HepG2 (cell line): ENCODE data around the gene PPY. TPM values are rescaled to one million over a fixed set of nuclear protein-coding genes. Genes with fewer than 3 reads are reported as not detected.

ENCODE experiments used
- ATAC-seq: fragments of 200-7000 bp; cut with Tn5 transposase; 3 replicates; pipeline ENCODE4 v1.9.1; 2020; ENCODE audit warnings: mild to moderate bottlenecking, moderate library complexity
- BruUV-seq: library from RNA; stranded (reverse); fragments of 400-500 nt; replicated peaks from 2 replicates; lab custom pipeline; 2021; lab: Mats Ljungman, UMichigan
- CTCF ChIA-PET: fragments of 300-600 bp; formaldehyde crosslinking; extraction: SDS; loops from one replicate; lab custom pipeline; 2021; ENCODE audit warnings: low total read pairs, inconsistent platforms, low intra/inter-chr PET ratio; lab: Yijun Ruan, JAX
- POLR2A ChIA-PET: fragments of 350-600 bp; sonication (Branson Sonifier 250); formaldehyde crosslinking; loops from one replicate; lab custom pipeline; 2020; ENCODE audit warnings: antibody characterized with exemption, inconsistent platforms; lab: Yijun Ruan, JAX
- DNase-seq: peaks from one replicate; pipeline ENCODE4 v3.0.0-alpha.2; 2015; ENCODE audit warnings: low spot score
- FAIRE-seq: peaks from 3 replicates; lab custom pipeline; 2011; peaks lifted over from hg19 to GRCh38; lab: Jason Lieb, UNC
- H2AFZ ChIP-seq: one replicate; pipeline ENCODE4 v1.6.1; 2011; ENCODE audit warnings: low read length, inconsistent platforms
- H3K27ac ChIP-seq: fragments of 300-600 bp; 3 replicates; pipeline ENCODE4 v1.8.0; 2011; ENCODE audit warnings: mixed run types, mild to moderate bottlenecking, mixed read lengths, low read length, inconsistent platforms; ENCODE audit not compliant: insufficient read depth; ENCODE audit errors: extremely low read length
- H3K27me3 ChIP-seq, 2 experiments: fragments of 200-600 bp in 1 of 2; 2 replicates in 1 of 2; 3 replicates in 1 of 2; pipeline versions ENCODE4 v1.6.0 to v1.8.0; 2011; ENCODE audit warnings: low read length in 2 of 2, mild to moderate bottlenecking in 2 of 2, moderate library complexity in 2 of 2, inconsistent platforms in 1 of 2; ENCODE audit not compliant: insufficient read depth in 2 of 2, control insufficient read depth in 1 of 2
- H3K36me3 ChIP-seq, 2 experiments: fragments of 200-600 bp in 1 of 2; replicated peaks in 1 of 2; 2 replicates in 1 of 2; 3 replicates in 1 of 2; pipeline versions ENCODE4 v1.5.1 to v1.8.0; 2011; ENCODE audit warnings: low read length in 2 of 2, inconsistent platforms in 1 of 2; ENCODE audit not compliant: insufficient read depth in 2 of 2, control insufficient read depth in 1 of 2
- H3K4me1 ChIP-seq: 2 replicates; pipeline ENCODE4 v1.5.1; 2012; ENCODE audit warnings: low read length, inconsistent platforms; ENCODE audit not compliant: insufficient read depth
- H3K4me2 ChIP-seq: 2 replicates; pipeline ENCODE4 v1.6.0; 2011; ENCODE audit warnings: low read depth, low read length, inconsistent platforms
- H3K4me3 ChIP-seq, 3 experiments: fragments of 200-600 bp in 1 of 3; sonication (generic), shearing (Covaris generic) in 1 of 3; replicated peaks in 1 of 3; 2 replicates each; pipeline ENCODE4 v1.5.1; 2011 to 2016; ENCODE audit warnings: low read length in 3 of 3, inconsistent platforms in 2 of 3, low read depth in 2 of 3, mild to moderate bottlenecking in 2 of 3, control low read depth in 1 of 3, mixed read lengths in 1 of 3; ENCODE audit not compliant: insufficient read depth in 1 of 3
- H3K79me2 ChIP-seq: one replicate; pipeline ENCODE4 v1.6.1; 2011; ENCODE audit warnings: low read length, inconsistent platforms; ENCODE audit not compliant: insufficient read depth
- H3K9ac ChIP-seq: 2 replicates; pipeline ENCODE4 v1.6.0; 2011; ENCODE audit warnings: mild to moderate bottlenecking, low read depth, low read length, inconsistent platforms; ENCODE audit not compliant: insufficient read depth
- H3K9me3 ChIP-seq: 2 replicates; pipeline ENCODE4 v1.5.1; 2012; ENCODE audit warnings: mild to moderate bottlenecking, low read length
- H4K20me1 ChIP-seq: 2 replicates; pipeline ENCODE4 v1.6.0; 2011; ENCODE audit warnings: inconsistent platforms, mild to moderate bottlenecking, low read length, moderate library complexity; ENCODE audit not compliant: insufficient read depth
- AGO1 ChIP-seq: fragments of 200-400 bp; formaldehyde crosslinking; IDR thresholded peaks from 2 replicates; pipeline ENCODE4 v1.6.1; 2017; ENCODE audit warnings: mild to moderate bottlenecking, low read depth, low read length, moderate library complexity; ENCODE audit not compliant: poor library complexity, severe bottlenecking
- BCL6 ChIP-seq: IDR thresholded peaks from 2 replicates; pipeline ENCODE4 v1.6.1; 2016; ENCODE audit warnings: missing genetic modification reagents, missing compliant biosample characterization
- FOSL2 ChIP-seq: sonication (generic); formaldehyde crosslinking; IDR thresholded peaks from 2 replicates; pipeline ENCODE4 v1.4.0; 2020; ENCODE audit warnings: missing genetic modification reagents
- HCFC1 ChIP-seq: fragments of 150-350 bp; IDR thresholded peaks from 2 replicates; pipeline ENCODE4 v1.6.1; 2014; ENCODE audit warnings: low read depth, low read length
- HNRNPUL1 ChIP-seq: fragments of 200-400 bp; formaldehyde crosslinking; IDR thresholded peaks from 2 replicates; pipeline ENCODE4 v1.6.1; 2017; ENCODE audit warnings: low read depth, mild to moderate bottlenecking, low read length, moderate library complexity
- KAT2B ChIP-seq: fragments of 150-350 bp; IDR thresholded peaks from 2 replicates; pipeline ENCODE4 v1.6.1; 2014; ENCODE audit warnings: low read depth, low read length, borderline replicate concordance
- NFIC ChIP-seq: IDR thresholded peaks from 2 replicates; pipeline ENCODE4 v1.6.1; 2012; ENCODE audit warnings: mild to moderate bottlenecking, low read length, inconsistent platforms
- PRMT3 ChIP-seq: sonication (generic); formaldehyde crosslinking; IDR thresholded peaks from 2 replicates; pipeline ENCODE4 v1.8.1; 2022; ENCODE audit warnings: low read depth, mild to moderate bottlenecking, moderate library complexity, missing genetic modification reagents, borderline replicate concordance
- SMARCC2 ChIP-seq: fragments of 450-650 bp; IDR thresholded peaks from 2 replicates; pipeline ENCODE4 v1.6.1; 2017; ENCODE audit warnings: antibody characterized with exemption, mild to moderate bottlenecking
- SOX13 ChIP-seq, 3 experiments: fragments of 450-650 bp in 1 of 3; sonication (generic) in 1 of 3; formaldehyde crosslinking in 1 of 3; IDR thresholded peaks in 2 of 3; conservative IDR thresholded peaks in 1 of 3; 2 replicates each; pipeline versions ENCODE4 v1.5.0 to v1.6.1; 2016 to 2020; ENCODE audit warnings: antibody characterized with exemption in 1 of 3, mild to moderate bottlenecking in 1 of 3, missing compliant biosample characterization in 1 of 3, missing genetic modification reagents in 1 of 3, moderate library complexity in 1 of 3
- STAG1 ChIP-seq: sonication (generic); formaldehyde crosslinking; IDR thresholded peaks from 2 replicates; pipeline ENCODE4 v1.4.0; 2020; ENCODE audit warnings: missing genetic modification reagents
- TCF7L2 ChIP-seq: IDR thresholded peaks from 2 replicates; pipeline ENCODE4 v1.6.1; 2011; ENCODE audit warnings: mild to moderate bottlenecking, low read depth, low read length, moderate library complexity
- ZFYVE20 ChIP-seq: sonication (generic); formaldehyde crosslinking; IDR thresholded peaks from 2 replicates; pipeline ENCODE4 v1.8.0; 2023; ENCODE audit warnings: low read depth, mild to moderate bottlenecking, moderate library complexity, missing genetic modification reagents, borderline replicate concordance
- ZNF30 ChIP-seq: sonication (generic); formaldehyde crosslinking; IDR thresholded peaks from 2 replicates; pipeline ENCODE4 v1.5.0; 2020; ENCODE audit warnings: mild to moderate bottlenecking, missing genetic modification reagents
- ZNF674 ChIP-seq: sonication (generic); formaldehyde crosslinking; IDR thresholded peaks from 2 replicates; pipeline ENCODE4 v1.5.0; 2020; ENCODE audit warnings: low read depth, mild to moderate bottlenecking, missing genetic modification reagents
- ZNF790 ChIP-seq: sonication (generic); formaldehyde crosslinking; IDR thresholded peaks from 2 replicates; pipeline ENCODE4 v1.8.0; 2022; ENCODE audit warnings: missing genetic modification reagents, mild to moderate bottlenecking, borderline replicate concordance
- WGBS: methylation state at CpG from one replicate; pipeline ENCODE4 v1.1.6; 2017; ENCODE audit warnings: low lambda C conversion rate; 5-methylcytosine and 5-hydroxymethylcytosine counted together
- in situ Hi-C: cut with HindIII; loops from 2 replicates; pipeline ENCODE4 v1.10.0; 2017; ENCODE audit warnings: low pct_unique_long_range_greater_than_20kb; ENCODE audit not compliant: extremely low pct_ligation_motif_present
- intact Hi-C: fragments of 100-400 bp; cut with micrococcal nuclease; formaldehyde crosslinking; loops from one replicate; pipeline ENCODE4 v1.10.0; 2022; ENCODE audit not compliant: unreplicated experiment
- polyA plus RNA-seq, 8 experiments: library from polyadenylated mRNA; depleted of rRNA in 3 of 8; stranded (reverse) in 7 of 8; unstranded in 1 of 8; fragments of >200 nt; fragmentation: Illumina TruSeq in 4 of 8; extraction: Trizol in 4 of 8; gene quantifications; 2 replicates each; pipeline versions ENCODE4 v1.2.1 to v1.2.3, GENCODE V29; 2011 to 2016; ENCODE audit warnings: low read depth in 4 of 8, missing spikeins in 1 of 8, mixed read lengths in 1 of 8; ENCODE audit not compliant: insufficient read depth in 1 of 8
- total RNA-seq, 5 experiments: library from RNA; depleted of rRNA; stranded (reverse); fragments of >200 nt; fragmentation: Illumina TruSeq; extraction: Trizol; gene quantifications; 2 replicates each; pipeline ENCODE4 v1.2.3, GENCODE V29; 2016; ENCODE audit warnings: low read depth in 1 of 5
- TF ChIP-seq, protein P1 (sequence below): conservative IDR thresholded peaks from 2 replicates; pipeline ENCODE4 v1.6.1; 2018; ENCODE audit warnings: missing genetic modification reagents
- TF ChIP-seq, protein P2 (sequence below): sonication (generic); formaldehyde crosslinking; IDR thresholded peaks from 2 replicates; pipeline ENCODE4 v1.8.1; 2023; ENCODE audit warnings: missing genetic modification reagents, inconsistent platforms, borderline replicate concordance
- TF ChIP-seq, protein P3 (sequence below): sonication (generic); formaldehyde crosslinking; IDR thresholded peaks from 2 replicates; pipeline ENCODE4 v1.4.0; 2020; ENCODE audit warnings: missing genetic modification reagents

Gene PPY
- total and polyA plus RNA-seq, 2 of the 13 experiments (the other 11 are each of a cell fraction or from before 2014, with no cell fraction given), result not detected

DNA sequence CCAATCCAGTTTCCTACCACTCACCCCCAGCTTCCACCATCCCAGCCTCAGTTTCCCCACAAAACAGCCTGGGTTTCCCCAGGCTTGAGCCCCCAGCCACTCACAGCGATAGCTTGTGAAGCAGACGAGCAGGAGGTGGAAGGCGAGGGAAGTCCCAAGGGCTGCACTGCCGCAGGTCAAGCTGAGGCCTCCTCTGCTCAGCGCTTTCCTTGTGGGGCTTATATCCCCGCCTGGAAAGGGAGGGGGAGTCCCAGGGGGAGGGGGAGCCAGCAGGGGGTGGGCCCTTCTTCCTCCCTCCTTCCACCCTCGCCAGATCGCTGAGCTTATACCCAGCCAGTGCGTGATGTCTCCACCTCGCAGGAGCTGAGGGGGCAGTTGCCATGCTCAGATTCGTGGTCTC is 11.5 kb upstream of the PPY start, which contains the start of gene PYY:
PYY (minus strand) TSS at position 195 of the 400 bp plus-strand sequence. CDS start 457 bp downstream, outside the sequence.
- Histone ChIP-seq H2AFZ (no peak within 1 kb of the TSS), H3K4me1 (peaks cover 14% of the 10 kb centered on the region), H3K27me3 (peaks cover 25 to 89% of the 10 kb centered on the region in 2 experiments; a peak in 4 of 5 replicates), H3K4me2 (peak within 1 kb of the TSS; percentile 56), H3K9me3 (no peaks in the 10 kb centered on the region)
- no TSS peak for BruUV-seq
- CTCF ChIA-PET, result no interaction called here
- no peak for DNase-seq
- in situ Hi-C loops, result no loop called here
- TF ChIP-seq ZNF674 (CRISPR knock-in tag) (no peak), TCF7L2 (no peak), FOSL2 (no peak), NFIC (no peak), HNRNPUL1 (no peak), SMARCC2 (no peak), SOX13 (IDR thresholded peaks at IDR 0.05) (no peak), SOX13 (CRISPR knock-in tag; conservative IDR thresholded peaks at IDR 0.05 in 1 of 2, IDR thresholded peaks at IDR 0.05 in 1 of 2) (no peak), ZFYVE20 (CRISPR knock-in tag) (no peak), STAG1 (no peak), PRMT3 (no peak), ZNF790 (CRISPR knock-in tag) (no peak), AGO1 (no peak), BCL6 (CRISPR knock-in tag) (no peak), HCFC1 (no peak), KAT2B (no peak), ZNF30 (CRISPR knock-in tag) (no peak)
- TF ChIP-seq, protein P1, sequence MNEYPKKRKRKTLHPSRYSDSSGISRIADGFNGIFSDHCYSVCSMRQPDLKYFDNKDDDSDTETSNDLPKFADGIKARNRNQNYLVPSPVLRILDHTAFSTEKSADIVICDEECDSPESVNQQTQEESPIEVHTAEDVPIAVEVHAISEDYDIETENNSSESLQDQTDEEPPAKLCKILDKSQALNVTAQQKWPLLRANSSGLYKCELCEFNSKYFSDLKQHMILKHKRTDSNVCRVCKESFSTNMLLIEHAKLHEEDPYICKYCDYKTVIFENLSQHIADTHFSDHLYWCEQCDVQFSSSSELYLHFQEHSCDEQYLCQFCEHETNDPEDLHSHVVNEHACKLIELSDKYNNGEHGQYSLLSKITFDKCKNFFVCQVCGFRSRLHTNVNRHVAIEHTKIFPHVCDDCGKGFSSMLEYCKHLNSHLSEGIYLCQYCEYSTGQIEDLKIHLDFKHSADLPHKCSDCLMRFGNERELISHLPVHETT (CRISPR knock-in tag), result no peak
- TF ChIP-seq, protein P2, sequence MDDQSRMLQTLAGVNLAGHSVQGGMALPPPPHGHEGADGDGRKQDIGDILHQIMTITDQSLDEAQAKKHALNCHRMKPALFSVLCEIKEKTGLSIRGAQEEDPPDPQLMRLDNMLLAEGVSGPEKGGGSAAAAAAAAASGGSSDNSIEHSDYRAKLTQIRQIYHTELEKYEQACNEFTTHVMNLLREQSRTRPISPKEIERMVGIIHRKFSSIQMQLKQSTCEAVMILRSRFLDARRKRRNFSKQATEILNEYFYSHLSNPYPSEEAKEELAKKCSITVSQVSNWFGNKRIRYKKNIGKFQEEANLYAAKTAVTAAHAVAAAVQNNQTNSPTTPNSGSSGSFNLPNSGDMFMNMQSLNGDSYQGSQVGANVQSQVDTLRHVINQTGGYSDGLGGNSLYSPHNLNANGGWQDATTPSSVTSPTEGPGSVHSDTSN (CRISPR knock-in tag), result no peak
- TF ChIP-seq, protein P3, sequence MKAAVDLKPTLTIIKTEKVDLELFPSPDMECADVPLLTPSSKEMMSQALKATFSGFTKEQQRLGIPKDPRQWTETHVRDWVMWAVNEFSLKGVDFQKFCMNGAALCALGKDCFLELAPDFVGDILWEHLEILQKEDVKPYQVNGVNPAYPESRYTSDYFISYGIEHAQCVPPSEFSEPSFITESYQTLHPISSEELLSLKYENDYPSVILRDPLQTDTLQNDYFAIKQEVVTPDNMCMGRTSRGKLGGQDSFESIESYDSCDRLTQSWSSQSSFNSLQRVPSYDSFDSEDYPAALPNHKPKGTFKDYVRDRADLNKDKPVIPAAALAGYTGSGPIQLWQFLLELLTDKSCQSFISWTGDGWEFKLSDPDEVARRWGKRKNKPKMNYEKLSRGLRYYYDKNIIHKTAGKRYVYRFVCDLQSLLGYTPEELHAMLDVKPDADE (CRISPR knock-in tag), result no peak
- TF ChIP-seq, all 625 proteins: peak for 0
- H3K79me2 ChIP-seq, result no peaks in the 10 kb centered on the region
- H3K4me3 ChIP-seq, result peak within 1 kb of the TSS in 1 of 3 experiments; percentile 30; a peak in 1 of 6 replicates
- POLR2A ChIA-PET, result no interaction called here
- ATAC-seq (no peak), FAIRE-seq (no peak)
- 26% methylated on average over 11 of the region's 11 CpGs for WGBS
- no peaks in the 10 kb centered on the region for H3K36me3 ChIP-seq
- H4K20me1 ChIP-seq, result no peaks in the 10 kb centered on the region
- H3K9ac ChIP-seq, result no peak within 1 kb of the TSS
- H3K27ac ChIP-seq, result no peak within 1 kb of the TSS
- intact Hi-C loops, result no loop called here
